HEK293 (cell line): ENCODE measurements around the gene PIK3CD.

ENCODE experiments used
- CTCF ChIP-seq: fragments of 450-650 bp; formaldehyde crosslinking; IDR thresholded peaks from 2 replicates; pipeline ENCODE4 v1.5.1; 2016; ENCODE audit warnings: missing biosample characterization, missing genetic modification characterization
- KLF16 ChIP-seq: fragments of 450-650 bp; formaldehyde crosslinking; IDR thresholded peaks from 2 replicates; pipeline ENCODE4 v1.5.1; 2017; ENCODE audit warnings: missing biosample characterization, missing genetic modification characterization
- PRDM1 ChIP-seq: fragments of 450-650 bp; formaldehyde crosslinking; IDR thresholded peaks from 2 replicates; pipeline ENCODE4; 2016; ENCODE audit warnings: missing biosample characterization, missing genetic modification characterization
- SP2 ChIP-seq: fragments of 450-650 bp; formaldehyde crosslinking; IDR thresholded peaks from 2 replicates; pipeline ENCODE4 v1.5.1; 2016; ENCODE audit warnings: missing biosample characterization, missing genetic modification characterization
- YY1 ChIP-seq: fragments of 450-650 bp; formaldehyde crosslinking; IDR thresholded peaks from 2 replicates; pipeline ENCODE4 v1.5.1; 2018; ENCODE audit warnings: missing biosample characterization, missing genetic modification characterization
- ZFP69B ChIP-seq: fragments of 450-650 bp; formaldehyde crosslinking; IDR thresholded peaks from 2 replicates; pipeline ENCODE4 v1.5.1; 2016; ENCODE audit warnings: missing biosample characterization, missing genetic modification characterization

GRCh38 chr1:9729523-9729922, 78.0 kb downstream of the PIK3CD start:
- TF ChIP-seq CTCF (no peak), YY1 (no peak), PRDM1 (no peak), SP2 (tag by site-specific recombination) (no peak), ZFP69B (tag by site-specific recombination) (no peak), KLF16 (tag by site-specific recombination) (no peak)
